NOMO-1 (cell line): ENCODE data around the gene THPO.

ENCODE experiments used
- DNase-seq, 2 experiments: peaks; one replicate each; lab custom pipeline; 2025; ENCODE audit not compliant: unreplicated experiment in 2 of 2; lab: John Stamatoyannopoulos, UW

THPO gene

GRCh38 chr3:184377882-184378445, at the start of gene THPO:
Gene THPO, minus strand, starts transcription at chr3:184378207. Its CDS starts 1,948 bp downstream, at chr3:184376259.
- no peak for DNase-seq

- no peak for DNase-seq
Measured at GRCh38 chr3:184426691-184427141, 48.7 kb upstream of the THPO start.

DNA sequence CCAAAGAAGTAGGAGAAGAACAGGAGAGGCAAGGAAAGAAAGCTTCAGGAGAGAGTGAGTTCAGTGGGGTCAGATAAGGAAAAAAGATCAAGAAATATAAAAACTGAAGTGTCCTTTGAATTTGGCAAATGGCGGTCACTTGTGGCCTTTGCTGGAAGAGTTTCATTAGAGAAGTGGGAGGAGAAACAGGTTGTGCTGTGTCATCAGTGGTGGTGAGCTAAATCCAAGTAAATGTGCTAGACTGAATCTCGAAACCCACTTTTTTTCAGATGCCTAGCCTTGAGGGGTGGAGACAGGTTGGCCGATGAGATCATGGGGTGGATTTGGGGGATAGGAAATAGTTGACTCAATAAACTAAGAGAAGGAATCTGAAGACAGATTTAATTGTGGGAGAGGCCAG, 45.6 kb upstream of the THPO start:
- peak; percentile 55 to 78 for DNase-seq

- no peak for DNase-seq
Measured at GRCh38 chr3:184419171-184419570, 41.2 kb upstream of the THPO start.

- peak; percentile 55 to 68 for DNase-seq
Measured at GRCh38 chr3:184417619-184418327, 39.8 kb upstream of the THPO start.

- no peak for DNase-seq
Measured at GRCh38 chr3:184415203-184415490, 37.1 kb upstream of the THPO start.

DNA sequence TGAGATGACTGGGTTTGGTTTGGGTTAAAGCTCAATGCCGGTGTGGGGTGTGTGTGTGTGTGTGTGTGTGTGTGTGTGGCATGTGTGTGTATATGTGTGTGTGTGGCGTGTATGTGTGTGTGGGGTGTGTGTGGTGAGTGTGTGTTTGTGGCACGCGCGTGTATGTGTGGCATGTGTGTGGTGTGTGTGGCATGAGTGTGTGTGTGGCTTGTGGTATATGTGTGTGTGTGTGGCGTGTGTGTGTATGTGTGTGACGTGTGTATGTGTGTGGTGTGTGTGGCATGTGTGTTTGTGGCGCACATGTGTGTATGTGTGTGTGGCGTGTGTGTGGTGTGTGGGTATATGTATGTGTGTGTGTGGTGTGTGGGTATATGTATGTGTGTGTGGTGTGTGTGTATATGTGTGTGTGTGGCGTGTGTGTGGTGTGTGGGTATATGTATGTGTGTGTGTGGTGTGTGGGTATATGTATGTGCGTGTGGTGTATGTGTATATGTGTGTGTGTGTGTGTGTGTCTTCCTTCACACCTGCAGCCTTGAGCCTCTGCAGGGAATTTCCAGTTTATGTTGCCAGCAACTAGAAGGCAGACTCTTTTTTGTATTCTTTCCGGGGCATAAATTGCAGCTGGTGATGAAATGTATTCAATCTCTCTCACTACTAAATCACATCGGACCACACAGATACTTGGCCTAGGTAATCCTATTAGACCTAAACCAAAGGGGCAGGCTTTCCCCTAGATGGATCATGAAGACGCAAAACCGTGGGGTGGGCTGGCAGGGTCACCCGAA, 36.6 kb upstream of the THPO start:
- no peak for DNase-seq

- no peak for DNase-seq
Measured at GRCh38 chr3:184409946-184410500, 32.0 kb upstream of the THPO start.

DNA sequence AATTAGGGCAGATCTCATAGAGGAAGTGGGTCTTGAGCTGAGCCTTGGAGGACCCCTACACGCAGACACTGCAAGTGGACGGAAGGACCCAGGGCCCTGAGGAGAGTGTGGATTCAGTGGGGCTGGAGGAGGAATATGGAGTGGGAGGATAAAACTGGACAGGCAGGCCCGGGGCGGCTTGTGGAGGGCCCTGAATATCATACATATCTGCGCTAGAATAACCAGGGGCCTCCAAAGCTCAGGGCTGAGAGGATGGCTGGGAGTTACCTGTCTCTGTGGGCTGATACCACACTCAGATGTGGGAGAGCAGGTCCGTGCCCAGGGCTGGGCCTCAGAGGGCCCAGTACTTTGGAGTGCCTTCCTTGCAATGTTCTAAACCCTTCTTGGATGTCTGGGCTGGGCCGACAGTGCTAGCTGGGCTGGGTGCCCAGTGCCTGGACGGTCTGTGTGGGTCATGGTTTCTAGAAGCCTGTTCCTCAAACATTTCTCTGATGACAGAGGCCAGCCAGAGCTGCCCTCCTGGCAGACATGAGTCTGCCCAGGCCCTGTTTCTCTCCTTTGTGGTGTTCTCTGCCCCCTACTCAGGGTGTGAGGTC, 31.4 kb upstream of the THPO start:
- DNase-seq: no peak

GRCh38 chr3:184405075-184406030, 27.3 kb upstream of the THPO start:
- DNase-seq: no peak

- no peak for DNase-seq
Measured at GRCh38 chr3:184399410-184399809, 21.4 kb upstream of the THPO start.

DNA sequence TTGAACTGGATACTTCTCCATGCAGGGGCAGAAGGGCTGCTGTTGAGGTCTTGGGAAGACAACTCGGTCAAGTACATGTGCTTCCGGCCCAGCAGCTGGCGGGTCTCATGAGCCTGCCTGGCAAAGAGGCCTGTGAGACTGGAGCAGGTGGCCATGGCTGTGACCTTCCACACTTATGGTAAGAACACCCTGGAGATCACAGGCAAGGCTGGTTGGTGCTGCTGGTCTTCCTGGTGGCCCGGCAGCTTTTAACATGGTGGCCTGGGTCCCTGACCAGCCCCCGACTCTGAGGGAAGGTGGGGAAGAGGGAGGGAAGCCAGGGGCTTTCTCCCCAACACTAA, 17.3 kb upstream of the THPO start:
- DNase-seq: no peak

- DNase-seq: no peak
Measured at GRCh38 chr3:184391266-184391665, 13.3 kb upstream of the THPO start.

DNA sequence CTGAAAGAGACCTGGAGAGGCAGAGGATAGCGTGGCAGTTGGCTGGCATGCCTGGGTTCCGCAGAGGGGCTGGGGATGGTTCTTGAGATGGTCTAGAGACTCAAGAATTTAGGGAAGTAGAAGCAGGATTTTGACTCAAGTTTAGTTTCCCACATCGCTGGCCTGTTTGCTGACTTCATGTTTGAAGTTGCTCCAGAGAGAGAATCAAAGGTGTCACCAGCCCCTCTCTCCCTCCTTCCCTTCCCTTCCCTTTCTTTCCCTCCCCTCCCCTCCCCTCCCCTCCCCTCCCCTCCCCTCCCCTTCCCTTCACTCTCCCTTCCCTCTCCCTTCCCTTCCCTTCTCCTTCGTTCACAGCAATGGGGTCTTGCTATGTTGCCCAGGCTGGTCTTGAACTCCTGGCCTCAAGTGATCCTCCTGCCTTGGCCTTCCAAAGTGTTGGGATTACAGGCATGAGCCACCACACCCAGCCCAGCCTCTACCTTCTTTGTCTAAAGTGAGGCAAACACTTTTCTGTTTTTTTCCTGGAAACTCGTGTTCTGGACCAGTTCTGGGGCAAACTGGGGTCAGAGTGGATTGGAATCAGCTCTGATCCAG, 12.0 kb upstream of the THPO start:
- peak in 1 of 2 experiments; percentile 42 for DNase-seq

- no peak for DNase-seq
Measured at GRCh38 chr3:184389384-184389783, 11.4 kb upstream of the THPO start.

- no peak for DNase-seq
Measured at GRCh38 chr3:184388936-184389230, 10.9 kb upstream of the THPO start.

GRCh38 chr3:184388164-184388935, 10.3 kb upstream of the THPO start:
- DNase-seq: no peak

DNA sequence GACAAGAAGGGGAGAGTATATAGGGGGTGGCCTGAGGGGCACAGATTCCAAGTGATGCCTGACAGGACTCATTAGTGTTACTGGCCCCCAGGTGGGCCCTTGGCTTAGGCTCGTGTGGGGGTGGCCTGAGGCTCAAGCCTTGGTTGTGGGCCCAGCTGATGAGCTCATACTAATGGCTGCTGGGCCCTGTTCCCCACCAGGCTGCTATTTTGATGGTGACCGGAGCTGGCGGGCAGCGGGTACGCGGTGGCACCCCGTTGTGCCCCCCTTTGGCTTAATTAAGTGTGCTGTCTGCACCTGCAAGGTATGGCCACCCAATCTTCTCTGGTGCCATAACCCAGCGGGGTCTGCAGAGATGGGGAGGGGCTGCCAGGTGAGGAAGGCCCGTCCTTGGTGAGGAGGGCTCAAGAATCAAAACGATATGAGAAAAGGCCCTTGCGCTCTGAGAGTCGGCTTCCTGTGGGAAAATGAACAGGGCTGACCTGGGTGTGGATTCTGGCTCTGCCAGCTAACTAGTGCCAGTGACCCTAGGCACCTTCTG, 9.2 kb upstream of the THPO start:
- no peak for DNase-seq
